Left ventricle myocardium inferior (tissue), 1 donor: Measurements from ENCODE around the gene SOBP. TPM values are rescaled to one million over a fixed set of nuclear protein-coding genes. Genes with fewer than 3 reads are reported as not detected.
A peak's percentile ranks its signal among the peaks of the same experiment; 100 is the strongest.

Experiments
- DNase-seq: peaks from one replicate; pipeline ENCODE4 v3.0.0-alpha.2; 2020
- H3K27ac ChIP-seq: fragments of 200-600 bp; replicated peaks from 2 replicates; pipeline ENCODE4 v1.8.0; 2021
- H3K27me3 ChIP-seq: fragments of 200-600 bp; 2 replicates; pipeline ENCODE4 v1.8.0; 2021; ENCODE audit warnings: low read depth
- H3K36me3 ChIP-seq: fragments of 200-600 bp; 2 replicates; pipeline ENCODE4 v1.8.0; 2021
- H3K4me1 ChIP-seq: fragments of 200-600 bp; 2 replicates; pipeline ENCODE4 v1.8.0; 2021
- H3K4me3 ChIP-seq: fragments of 200-600 bp; 2 replicates; pipeline ENCODE4 v1.8.0; 2021; ENCODE audit warnings: mild to moderate bottlenecking, moderate library complexity
- H3K9me3 ChIP-seq: fragments of 200-600 bp; replicated peaks from 2 replicates; pipeline ENCODE4 v1.8.0; 2021
- intact Hi-C: fragments of 100-400 bp; cut with micrococcal nuclease; formaldehyde crosslinking; loops from one replicate; pipeline ENCODE4 v1.11.0; 2022
- total RNA-seq: library from RNA; stranded (reverse); fragmentation: NEBNext Ultra II Directional; extraction: Animal tissue kit (Norgen Biotek cat#: 25700); gene quantifications from one replicate; pipeline ENCODE4 v1.2.1, GENCODE V29; 2021
- TF ChIP-seq, protein P1 (sequence below): fragments of 200-600 bp; IDR thresholded peaks from 2 replicates; pipeline ENCODE4 v1.8.0; 2021; ENCODE audit warnings: antibody characterized with exemption, mild to moderate bottlenecking, borderline replicate concordance
- donor health status: DM: no; HTN: yes; CAD: no; lungs with severe emphysema.

Gene SOBP
- total RNA-seq, 1 donor from 2014 or later, result 22.9 TPM

DNA sequence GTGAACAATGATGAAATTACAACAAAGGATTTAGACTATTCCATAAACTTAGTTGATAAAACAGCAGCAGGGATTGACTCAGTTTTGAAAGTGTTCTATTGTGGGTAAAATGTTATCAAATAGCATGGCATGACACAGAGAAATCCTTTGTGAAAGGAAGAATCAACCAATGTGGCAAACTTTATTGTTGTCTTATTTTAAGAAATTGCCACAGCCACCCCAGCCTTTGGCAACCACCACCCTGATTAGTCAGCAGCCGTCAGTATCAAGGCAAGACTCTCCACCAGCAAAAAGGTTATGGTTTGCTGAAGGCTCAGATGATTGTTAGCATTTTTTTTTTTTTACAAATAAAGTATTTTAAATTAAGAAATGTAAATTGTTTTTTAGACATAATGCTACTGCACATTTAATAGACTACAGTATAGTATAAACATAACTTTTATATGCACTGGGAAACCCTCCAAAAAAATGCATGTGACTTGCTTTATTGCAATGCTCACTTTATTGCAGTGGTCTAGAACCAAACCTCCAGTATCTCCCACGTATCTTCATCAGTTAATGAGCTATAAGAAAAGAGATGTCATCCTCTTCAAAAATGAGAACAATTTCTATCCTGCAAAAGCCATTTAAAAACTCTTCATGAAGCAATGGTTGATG is 162.7 kb downstream of the SOBP start:
- DNase-seq, result no peak
- intact Hi-C loops, result no loop called here
- Histone ChIP-seq H3K4me3 (no peak overlapping the region), H3K27ac (no peak overlapping the region), H3K4me1 (peaks cover 46% of the 10 kb centered on the region), H3K36me3 (no peaks in the 10 kb centered on the region), H3K9me3 (peaks cover 8% of the 10 kb centered on the region), H3K27me3 (no peaks in the 10 kb centered on the region)
- TF ChIP-seq, protein P1, sequence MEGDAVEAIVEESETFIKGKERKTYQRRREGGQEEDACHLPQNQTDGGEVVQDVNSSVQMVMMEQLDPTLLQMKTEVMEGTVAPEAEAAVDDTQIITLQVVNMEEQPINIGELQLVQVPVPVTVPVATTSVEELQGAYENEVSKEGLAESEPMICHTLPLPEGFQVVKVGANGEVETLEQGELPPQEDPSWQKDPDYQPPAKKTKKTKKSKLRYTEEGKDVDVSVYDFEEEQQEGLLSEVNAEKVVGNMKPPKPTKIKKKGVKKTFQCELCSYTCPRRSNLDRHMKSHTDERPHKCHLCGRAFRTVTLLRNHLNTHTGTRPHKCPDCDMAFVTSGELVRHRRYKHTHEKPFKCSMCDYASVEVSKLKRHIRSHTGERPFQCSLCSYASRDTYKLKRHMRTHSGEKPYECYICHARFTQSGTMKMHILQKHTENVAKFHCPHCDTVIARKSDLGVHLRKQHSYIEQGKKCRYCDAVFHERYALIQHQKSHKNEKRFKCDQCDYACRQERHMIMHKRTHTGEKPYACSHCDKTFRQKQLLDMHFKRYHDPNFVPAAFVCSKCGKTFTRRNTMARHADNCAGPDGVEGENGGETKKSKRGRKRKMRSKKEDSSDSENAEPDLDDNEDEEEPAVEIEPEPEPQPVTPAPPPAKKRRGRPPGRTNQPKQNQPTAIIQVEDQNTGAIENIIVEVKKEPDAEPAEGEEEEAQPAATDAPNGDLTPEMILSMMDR, result no peak

DNA sequence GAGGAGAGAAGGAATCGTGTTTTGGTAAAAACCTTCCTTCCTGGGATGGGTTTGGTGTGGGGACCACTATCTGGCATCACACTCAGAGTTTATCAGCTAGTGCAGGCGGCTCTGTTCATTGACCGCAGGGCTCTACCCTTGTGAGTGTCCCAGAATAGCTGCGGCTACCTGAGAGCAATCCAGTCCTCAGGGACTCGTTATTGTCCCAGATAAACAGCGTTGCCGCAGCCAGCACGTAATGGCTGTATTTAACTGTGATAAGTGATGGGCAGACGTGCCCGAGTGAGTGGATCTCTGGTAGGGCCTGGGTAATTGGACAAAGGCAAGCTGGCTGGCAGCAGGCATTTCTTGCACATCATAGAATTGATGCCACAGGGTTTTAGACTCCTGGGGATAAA is 163.3 kb downstream of the SOBP start:
- Histone ChIP-seq H3K9me3 (peaks cover 8% of the 10 kb centered on the region), H3K36me3 (no peaks in the 10 kb centered on the region), H3K4me3 (no peak overlapping the region), H3K27ac (peak overlapping the region; percentile 41), H3K4me1 (peaks cover 50% of the 10 kb centered on the region), H3K27me3 (no peaks in the 10 kb centered on the region)
- peak; percentile 69 for DNase-seq
- TF ChIP-seq, protein P1, result no peak
- intact Hi-C loops, result no loop called here

- H3K9me3 ChIP-seq, result peaks cover 8% of the 10 kb centered on the region
- H3K36me3 ChIP-seq, result no peaks in the 10 kb centered on the region
- H3K27ac ChIP-seq, result peak overlapping the region; percentile 41
- peaks cover 55% of the 10 kb centered on the region for H3K4me1 ChIP-seq
- no peak for DNase-seq
- TF ChIP-seq, protein P1, result no peak
- intact Hi-C loops, result no loop called here
- H3K27me3 ChIP-seq, result no peaks in the 10 kb centered on the region
- no peak overlapping the region for H3K4me3 ChIP-seq
Observed at GRCh38 chr6:107653861-107654394, 164.0 kb downstream of the SOBP start.

DNA sequence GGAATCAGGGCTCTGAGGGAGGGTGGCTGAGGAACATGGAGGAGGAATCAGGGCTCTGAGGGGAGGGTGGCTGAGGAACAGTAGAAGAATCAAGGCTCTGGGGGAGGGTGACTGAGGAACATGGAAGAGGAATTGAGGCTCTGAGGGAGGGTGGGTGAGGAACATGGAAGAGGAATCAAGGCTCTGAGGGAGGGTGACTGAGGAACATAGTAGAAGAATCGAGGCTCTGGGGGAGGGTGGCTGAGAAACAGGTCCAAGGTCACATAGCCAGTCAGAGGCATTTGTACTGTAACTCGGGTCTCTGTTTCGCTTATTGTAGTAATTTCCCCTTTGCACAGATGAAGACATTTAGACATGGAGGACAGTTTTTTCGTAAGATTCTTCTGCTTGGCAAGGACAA is 164.8 kb downstream of the SOBP start:
- Histone ChIP-seq H3K36me3 (no peaks in the 10 kb centered on the region), H3K27ac (no peak overlapping the region)

GRCh38 chr6:107655245-107655644 is 165.3 kb downstream of the SOBP start:
- Histone ChIP-seq H3K27ac (no peak overlapping the region), H3K9me3 (peaks cover 8% of the 10 kb centered on the region), H3K4me1 (peaks cover 55% of the 10 kb centered on the region), H3K36me3 (no peaks in the 10 kb centered on the region), H3K4me3 (no peak overlapping the region), H3K27me3 (no peaks in the 10 kb centered on the region)
- TF ChIP-seq, protein P1, result peak; percentile 47
- intact Hi-C loops, result no loop called here
- no peak for DNase-seq

More for the DNA sequence above, 164.8 kb downstream of the SOBP start:
- no peak overlapping the region for H3K4me3 ChIP-seq
- intact Hi-C loops, result no loop called here
- no peak for DNase-seq
- TF ChIP-seq, protein P1, result no peak
- H3K4me1 ChIP-seq, result peaks cover 55% of the 10 kb centered on the region
- H3K27me3 ChIP-seq, result no peaks in the 10 kb centered on the region
- H3K9me3 ChIP-seq, result peaks cover 8% of the 10 kb centered on the region
